Lower leg skin (tissue), 3 donors: Measurements from ENCODE around the gene DISP2.

Source experiments
- CTCF ChIP-seq, 3 donors: fragments of 450-650 bp; IDR thresholded peaks; one replicate each; pipeline ENCODE4 v1.5.1; 2016; ENCODE audit warnings: antibody characterized with exemption in 3 of 3, mild to moderate bottlenecking in 3 of 3, moderate library complexity in 2 of 3
- POLR2A ChIP-seq, 2 donors: fragments of 450-650 bp; IDR thresholded peaks; one replicate each; pipeline ENCODE4 v1.6.1; 2016 to 2017; ENCODE audit warnings: antibody characterized with exemption in 2 of 2, mild to moderate bottlenecking in 1 of 2, moderate library complexity in 1 of 2

GRCh38 chr15:40339621-40339945 is 18.4 kb upstream of the DISP2 start:
- no peak for TF ChIP-seq POLR2A (IDR thresholded peaks at IDR 0.05)
- no peak for TF ChIP-seq CTCF (IDR thresholded peaks at IDR 0.05)
